H9 (cell line): ENCODE measurements around the gene DNAJC18. TPM values are rescaled to one million over a fixed set of nuclear protein-coding genes. Genes with fewer than 3 reads are reported as not detected.

Experiments
- DNase-seq: peaks from one replicate; pipeline ENCODE4 v3.0.0-alpha.2; 2017
- H2AFZ ChIP-seq: one replicate; pipeline ENCODE4 v1.6.1; 2013; ENCODE audit warnings: mild to moderate bottlenecking, low read length, control low read depth, moderate library complexity
- H2AK5ac ChIP-seq: 2 replicates; pipeline ENCODE4 v1.6.1; 2013; ENCODE audit warnings: low read length, control low read depth, mixed read lengths; ENCODE audit not compliant: insufficient read length
- H2BK120ac ChIP-seq: one replicate; pipeline ENCODE4 v1.6.1; 2013; ENCODE audit warnings: low read depth, mild to moderate bottlenecking, low read length, control low read depth, inconsistent platforms; ENCODE audit not compliant: poor library complexity, severe bottlenecking
- H2BK12ac ChIP-seq: 2 replicates; pipeline ENCODE4 v1.6.1; 2013; ENCODE audit warnings: low read length, control low read depth, mixed read lengths, low read depth; ENCODE audit not compliant: insufficient read length
- H2BK15ac ChIP-seq: 2 replicates; pipeline ENCODE4 v1.6.1; 2013; ENCODE audit warnings: low read depth, low read length, control low read depth
- H2BK20ac ChIP-seq: one replicate; pipeline ENCODE4 v1.6.1; 2013; ENCODE audit warnings: low read depth, mild to moderate bottlenecking, low read length, control low read depth, inconsistent platforms; ENCODE audit not compliant: poor library complexity, severe bottlenecking
- H2BK5ac ChIP-seq: 2 replicates; pipeline ENCODE4 v1.6.1; 2013; ENCODE audit warnings: low read length, control low read depth, mixed read lengths; ENCODE audit not compliant: insufficient read length
- H3K14ac ChIP-seq: 2 replicates; pipeline ENCODE4 v1.6.1; 2013; ENCODE audit warnings: low read length, control low read depth; ENCODE audit not compliant: insufficient read depth
- H3K18ac ChIP-seq: 2 replicates; pipeline ENCODE4 v1.6.1; 2013; ENCODE audit warnings: low read depth, mild to moderate bottlenecking, mixed read lengths, low read length, control low read depth; ENCODE audit not compliant: insufficient read length
- H3K23ac ChIP-seq: 2 replicates; pipeline ENCODE4 v1.6.1; 2013; ENCODE audit warnings: low read length, control low read depth, mixed read lengths, low read depth; ENCODE audit not compliant: insufficient read length
- H3K23me2 ChIP-seq: 2 replicates; pipeline ENCODE4 v1.6.1; 2013; ENCODE audit warnings: low read depth, mild to moderate bottlenecking, mixed read lengths, low read length, control low read depth; ENCODE audit not compliant: insufficient read length, poor library complexity, severe bottlenecking
- H3K27ac ChIP-seq: 2 replicates; pipeline ENCODE4 v1.5.1; 2013; ENCODE audit warnings: low read length, control low read depth, mixed read lengths, low read depth; ENCODE audit not compliant: insufficient read length
- H3K27me3 ChIP-seq: 2 replicates; pipeline ENCODE4 v1.6.1; 2013; ENCODE audit warnings: low read length, control low read depth, inconsistent platforms; ENCODE audit not compliant: insufficient read depth
- H3K4ac ChIP-seq: 2 replicates; pipeline ENCODE4 v1.6.1; 2013; ENCODE audit warnings: low read depth, mild to moderate bottlenecking, control low read depth, inconsistent platforms, low read length, moderate library complexity
- H3K4me1 ChIP-seq: 2 replicates; pipeline ENCODE4 v1.6.1; 2013; ENCODE audit warnings: low read length, control low read depth, inconsistent platforms; ENCODE audit not compliant: insufficient read depth
- H3K4me2 ChIP-seq: 2 replicates; pipeline ENCODE4 v1.6.1; 2013; ENCODE audit warnings: low read length, control low read depth, mixed read lengths; ENCODE audit not compliant: insufficient read length, insufficient read depth
- H3K56ac ChIP-seq: 2 replicates; pipeline ENCODE4 v1.6.1; 2013; ENCODE audit warnings: low read depth, mild to moderate bottlenecking, mixed read lengths, low read length, control low read depth; ENCODE audit not compliant: insufficient read length
- H3K79me1 ChIP-seq: 2 replicates; pipeline ENCODE4 v1.6.1; 2013; ENCODE audit warnings: low read depth, mild to moderate bottlenecking, moderate library complexity, low read length, control low read depth, inconsistent platforms; ENCODE audit not compliant: insufficient read depth, poor library complexity, severe bottlenecking
- H3K79me2 ChIP-seq: 2 replicates; pipeline ENCODE4 v1.6.1; 2013; ENCODE audit warnings: low read length, control low read depth, inconsistent platforms; ENCODE audit not compliant: insufficient read depth
- H3K9ac ChIP-seq: 2 replicates; pipeline ENCODE4 v1.6.1; 2013; ENCODE audit warnings: low read length, control low read depth, mixed read lengths; ENCODE audit not compliant: insufficient read length; ENCODE audit errors: extremely low read depth
- H3K9me3 ChIP-seq: one replicate; pipeline ENCODE4 v1.6.1; 2013; ENCODE audit warnings: low read depth, low read length, inconsistent platforms; ENCODE audit not compliant: control insufficient read depth
- H3T11ph ChIP-seq: one replicate; pipeline ENCODE4 v1.6.1; 2013; ENCODE audit warnings: mild to moderate bottlenecking, low read length, control low read depth, inconsistent platforms
- H4K20me1 ChIP-seq: one replicate; pipeline ENCODE4 v1.6.1; 2013; ENCODE audit not compliant: control insufficient read depth, insufficient read length, insufficient read depth
- H4K5ac ChIP-seq: 2 replicates; pipeline ENCODE4 v1.6.1; 2013; ENCODE audit warnings: low read depth, mild to moderate bottlenecking, mixed read lengths, low read length, control low read depth; ENCODE audit not compliant: insufficient read length
- H4K8ac ChIP-seq: replicated peaks from 2 replicates; pipeline ENCODE4 v1.6.1; 2013; ENCODE audit warnings: low read length, control low read depth, mixed read lengths, low read depth; ENCODE audit not compliant: insufficient read length
- H4K91ac ChIP-seq: 2 replicates; pipeline ENCODE4 v1.6.1; 2013; ENCODE audit warnings: low read depth, mild to moderate bottlenecking, moderate library complexity, mixed read lengths, low read length, control low read depth; ENCODE audit not compliant: insufficient read length
- H3K27ac Mint-ChIP-seq, 3 experiments: 2 replicates in 2 of 3; 3 replicates in 1 of 3; pipeline ENCODE4 v1.8.0; 2020 to 2021; ENCODE audit warnings: mixed read lengths in 3 of 3, mild to moderate bottlenecking in 1 of 3, moderate library complexity in 1 of 3
- H3K27me3 Mint-ChIP-seq: 2 replicates; pipeline ENCODE4 v1.8.0; 2021; ENCODE audit warnings: low read depth, mild to moderate bottlenecking, moderate library complexity, mixed read lengths
- H3K36me3 Mint-ChIP-seq, 3 experiments: 2 replicates in 2 of 3; 3 replicates in 1 of 3; pipeline ENCODE4 v1.8.0; 2020 to 2021; ENCODE audit warnings: low read depth in 3 of 3, mixed read lengths in 3 of 3; ENCODE audit not compliant: insufficient read depth in 1 of 3
- H3K4me1 Mint-ChIP-seq, 2 experiments: 2 replicates each; pipeline ENCODE4 v1.8.0; 2020; ENCODE audit warnings: mixed read lengths in 2 of 2
- H3K4me3 Mint-ChIP-seq, 2 experiments: 2 replicates in 1 of 2; 3 replicates in 1 of 2; pipeline ENCODE4 v1.8.0; 2020 to 2021; ENCODE audit warnings: mild to moderate bottlenecking in 2 of 2, mixed read lengths in 2 of 2, moderate library complexity in 1 of 2
- H3K9me3 Mint-ChIP-seq, 2 experiments: 2 replicates in 1 of 2; 3 replicates in 1 of 2; pipeline ENCODE4 v1.8.0; 2020; ENCODE audit warnings: mild to moderate bottlenecking in 2 of 2, mixed read lengths in 2 of 2, moderate library complexity in 1 of 2
- CTCF ChIP-seq: fragments of 200-600 bp; sonication (generic); conservative IDR thresholded peaks from 3 replicates; pipeline ENCODE4 v1.8.0; 2021; ENCODE audit warnings: antibody characterized with exemption, mild to moderate bottlenecking
- WGBS: extraction: QIAGEN DNeasy Blood & Tissue Kit; methylation state at CpG from one replicate; pipeline ENCODE4 v1.1.7; 2013; ENCODE audit warnings: missing lambda C conversion rate, low lambda C conversion rate, mixed read lengths; ENCODE audit not compliant: insufficient read length; ENCODE audit errors: extremely low coverage; 5-methylcytosine and 5-hydroxymethylcytosine counted together
- total RNA-seq: library from RNA; stranded (reverse); gene quantifications from 2 replicates; pipeline ENCODE4 v1.2.1, GENCODE V29; 2021

DNAJC18 gene
- total RNA-seq, 1 experiment from 2014 or later = 26.5 TPM

- no peak for DNase-seq
- Histone ChIP-seq H3K18ac (no peak overlapping the region), H3K27ac (no peak overlapping the region), H4K8ac (no peak overlapping the region), H2AFZ (no peak overlapping the region), H3K56ac (no peak overlapping the region), H3K79me2 (no peaks in the 10 kb centered on the region), H3K9me3 (no peaks in the 10 kb centered on the region), H3K9ac (no peak overlapping the region), H3K23ac (no peak overlapping the region), H3K23me2 (peaks cover 22% of the 10 kb centered on the region), H4K5ac (no peak overlapping the region), H2BK120ac (no peak overlapping the region), H3K4me1 (peaks cover 7% of the 10 kb centered on the region; the same call in 1 of the 2 replicates), H3K79me1 (no peaks in the 10 kb centered on the region), H4K91ac (no peak overlapping the region), H2BK12ac (no peak overlapping the region), H3K27me3 (peaks cover 8% of the 10 kb centered on the region), H2BK15ac (no peak overlapping the region), H2AK5ac (no peak overlapping the region), H3K4ac (no peak overlapping the region), H3K14ac (no peak overlapping the region; the same call in 1 of the 2 replicates), H4K20me1 (peaks cover 2% of the 10 kb centered on the region), H2BK5ac (no peak overlapping the region), H2BK20ac (no peak overlapping the region), H3T11ph (no peak overlapping the region), H3K4me2 (peak overlapping the region; percentile 85)
- H3K36me3 Mint-ChIP-seq = peaks cover 0 to 1% (median 0%) of the 10 kb centered on the region in 3 experiments; a peak in 3 of 7 replicates
- H3K27me3 Mint-ChIP-seq = peaks cover 31% of the 10 kb centered on the region
- H3K4me1 Mint-ChIP-seq = peaks cover 21 to 53% of the 10 kb centered on the region in 2 experiments
- no peaks in the 10 kb centered on the region for H3K9me3 Mint-ChIP-seq
- H3K4me3 Mint-ChIP-seq = peak overlapping the region; percentile 60 to 71
- WGBS = no CpG with 5 or more reads among the region's 33 CpGs
- TF ChIP-seq CTCF = no peak
- H3K27ac Mint-ChIP-seq = peak overlapping the region in 2 of 3 experiments; percentile 37 to 64; a peak in 4 of 7 replicates
These were observed 47.6 kb downstream of the DNAJC18 start for GRCh38 chr5:139391570-139392323.
